Measurements from ENCODE around the gene SOWAHA.
"Not testable (repeated sequence)": the region's sequence is repeated elsewhere in the genome, so short reads cannot be mapped to it uniquely, and the experiment has no call there.

SOWAHA gene

DNA sequence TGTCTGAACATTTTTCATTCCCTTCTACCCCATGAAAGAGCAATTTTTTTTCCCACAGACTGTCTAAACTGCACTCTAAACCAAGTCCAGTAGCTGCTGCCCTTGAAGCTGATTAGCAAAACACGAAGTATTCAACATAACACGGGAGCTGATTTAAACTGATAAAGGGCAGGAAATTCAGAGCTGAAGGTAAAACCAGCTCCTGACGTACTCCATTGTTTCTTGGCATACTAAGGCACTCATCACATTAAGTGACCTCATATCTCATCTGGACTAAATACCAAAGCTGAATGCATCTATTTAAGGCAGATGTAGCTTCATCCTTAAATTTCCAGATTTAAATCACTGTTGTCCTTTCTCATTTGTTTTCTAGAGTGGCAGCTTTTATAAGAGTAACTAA is 41.2 kb downstream of the SOWAHA start:
- DNase-seq (ENCODE audit: low read depth): no peak

DNA sequence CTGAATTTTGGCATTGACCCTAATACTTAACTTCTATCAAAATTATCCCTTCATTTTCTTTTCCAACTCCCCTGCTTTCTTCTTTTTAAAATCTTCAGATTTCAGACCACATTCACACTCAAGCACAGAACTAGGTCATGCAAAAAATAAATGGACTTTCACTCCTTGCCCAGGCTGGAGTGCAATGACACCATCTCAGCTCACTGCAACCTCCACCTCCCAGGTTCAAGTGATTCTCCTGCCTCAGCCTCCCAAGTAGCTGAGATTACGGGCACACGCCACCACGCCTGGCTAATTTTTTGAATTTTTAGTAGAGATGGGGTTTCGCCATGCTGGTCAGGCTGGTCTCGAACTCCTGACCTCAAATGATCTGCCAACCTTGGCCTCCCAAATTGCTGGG is 41.9 kb downstream of the SOWAHA start:
- DNase-seq (ENCODE audit: low read depth): not testable (repeated sequence)

DNA sequence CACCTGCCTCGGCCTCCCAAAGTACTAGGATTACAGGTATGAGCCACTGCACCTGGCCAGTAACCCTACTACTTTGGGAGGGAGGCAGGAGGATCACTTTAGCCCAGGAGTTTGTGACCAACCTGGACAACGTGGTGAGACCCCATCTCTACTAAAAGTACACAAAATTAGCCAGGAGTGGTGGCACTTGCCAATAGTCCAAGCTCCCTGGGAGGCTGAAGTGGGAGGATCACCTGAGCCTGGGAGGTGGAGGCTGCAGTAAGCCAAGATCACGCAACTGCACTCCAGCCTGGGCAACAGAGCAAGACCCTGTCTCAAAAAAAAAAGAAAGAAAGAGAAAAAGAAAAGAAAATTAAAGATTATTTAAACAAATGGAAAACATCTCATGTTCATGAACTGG is 42.9 kb downstream of the SOWAHA start:
- DNase-seq (ENCODE audit: low read depth): no peak

DNA sequence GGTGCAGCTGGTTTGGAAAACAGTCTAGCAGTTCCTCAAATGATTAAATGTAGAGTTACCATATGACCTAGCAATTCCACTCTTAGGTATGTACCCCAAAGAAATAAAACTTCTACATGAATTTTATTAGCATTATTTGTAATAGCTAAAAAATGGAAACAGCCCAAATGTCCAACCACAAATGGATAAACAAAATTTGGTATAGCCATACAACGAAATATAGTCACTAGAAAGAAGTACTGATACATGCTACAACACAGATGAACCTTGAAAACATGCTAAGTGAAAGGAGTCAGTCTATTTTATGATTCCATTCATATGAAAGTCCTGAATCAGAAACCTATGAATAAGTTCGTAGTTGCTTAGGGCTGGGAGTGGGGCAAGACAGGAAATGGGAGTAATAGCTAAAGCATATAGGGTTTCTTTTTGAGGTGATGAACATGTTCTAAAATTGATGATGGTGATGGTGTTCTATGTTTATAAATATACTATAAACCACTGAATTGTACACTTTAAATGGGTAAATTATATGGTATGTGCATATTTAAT is 46.9 kb downstream of the SOWAHA start:
- peak; percentile 43 for DNase-seq (ENCODE audit: low read depth)

DNA sequence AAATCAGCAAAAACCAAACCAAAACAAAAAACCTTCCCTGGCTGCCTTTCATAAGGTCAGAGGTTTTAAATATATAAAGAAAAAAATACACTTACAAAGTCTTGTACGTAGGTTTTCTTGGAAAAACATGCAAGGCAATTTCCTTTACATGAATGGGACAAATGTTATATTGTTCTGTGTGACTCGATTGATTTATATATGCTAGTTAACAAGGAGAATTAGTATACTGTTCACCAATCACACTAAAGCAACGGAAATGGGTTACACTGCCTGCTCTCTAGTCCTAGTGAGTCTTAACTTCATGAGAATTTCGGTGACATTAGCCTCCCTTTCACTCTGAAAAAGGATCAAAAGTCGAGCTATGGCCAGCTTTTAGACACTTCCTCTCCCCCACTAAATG is 47.6 kb downstream of the SOWAHA start:
- DNase-seq (ENCODE audit: low read depth): no peak

DNA sequence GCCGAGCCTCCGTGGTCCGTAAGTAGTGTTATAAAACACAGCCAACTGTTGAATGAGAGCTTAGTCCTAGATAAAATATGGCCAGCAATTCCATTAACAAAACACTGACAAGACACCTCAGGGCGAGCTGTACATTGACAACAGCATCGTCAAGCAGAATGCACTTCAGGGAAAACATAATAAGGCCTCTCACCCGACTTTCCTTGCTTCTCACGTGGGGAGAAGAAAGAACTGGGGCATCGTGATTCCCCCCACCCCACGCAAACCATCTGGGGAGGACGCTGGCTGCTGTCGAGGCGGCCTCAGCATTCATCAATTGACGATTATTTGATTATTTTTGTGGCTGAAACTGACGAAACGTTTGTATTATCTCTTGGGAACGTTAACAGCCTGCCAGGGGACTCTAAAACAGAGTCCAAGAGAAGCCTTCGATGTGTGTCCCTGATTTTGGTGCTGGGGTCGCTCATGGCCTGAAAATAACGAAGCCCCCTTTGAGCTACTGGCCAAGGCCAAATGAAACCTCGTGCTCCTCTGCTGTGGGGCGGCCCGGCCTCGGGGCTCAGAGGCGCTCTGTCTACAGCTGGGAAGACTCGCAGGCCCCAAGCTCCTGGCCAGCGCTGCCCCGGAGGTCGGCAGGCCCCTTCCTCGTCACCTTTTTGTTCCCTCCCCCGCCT is 52.7 kb downstream of the SOWAHA start:
- no peak for DNase-seq (ENCODE audit: low read depth)

Measured in iris pigment epithelial cell (primary cell).